ENCODE data around the gene ACOT7. TPM values are rescaled to one million over a fixed set of nuclear protein-coding genes. Genes with fewer than 3 reads are reported as not detected.

Gene ACOT7
- total and polyA plus RNA-seq, 2 donors (not counting 1 experiment from before 2014, with no cell fraction given): 4.2 to 4.6 TPM

GRCh38 chr1:6316240-6317097, 77.1 kb downstream of the ACOT7 start:
- Histone ChIP-seq H3K27me3 (replicated peaks in 1 of 4; ENCODE audit: control extremely low read depth in 1 of 4, control insufficient read depth in 3 of 4, insufficient read depth in 4 of 4, low read length in 3 of 4) (no peaks in the 10 kb centered on the region), H3K36me3 (replicated peaks in 1 of 2; ENCODE audit: control extremely low read depth in 1 of 2, control insufficient read depth in 1 of 2, extremely low read depth in 1 of 2, insufficient read depth in 2 of 2, low read length in 1 of 2) (no peaks in the 10 kb centered on the region), H3K4me3 (ENCODE audit: control extremely low read depth in 1 of 5, extremely low read depth in 1 of 5, insufficient read depth in 1 of 5, low read depth in 2 of 5, low read length in 4 of 5) (no peak overlapping the region), H3K4me2 (replicated peaks; ENCODE audit: low read depth, low read length, poor library complexity, severe bottlenecking) (no peak overlapping the region), H3K79me2 (ENCODE audit: control insufficient read depth, insufficient read depth, low read length) (no peaks in the 10 kb centered on the region), H3K9me3 (ENCODE audit: control extremely low read depth in 1 of 3, control insufficient read depth in 2 of 3, insufficient read depth in 1 of 3, low read length in 2 of 3) (no peaks in the 10 kb centered on the region), H3K27ac (ENCODE audit: low read length in 2 of 2) (no peak overlapping the region), H2AFZ (ENCODE audit: insufficient read depth, low read depth, low read length, poor library complexity, severe bottlenecking) (no peak overlapping the region), H4K20me1 (ENCODE audit: control insufficient read depth, insufficient read depth, low read length, poor library complexity, severe bottlenecking) (no peaks in the 10 kb centered on the region), H3K9ac (ENCODE audit: low read length) (no peak overlapping the region), H3K4me1 (ENCODE audit: control insufficient read depth in 2 of 2, insufficient read depth in 2 of 2, low read length in 2 of 2) (no peaks in the 10 kb centered on the region)
- intact Hi-C loops (cut with micrococcal nuclease): no loop called here
- ChIA-PET CTCF (no interaction called here), POLR2A (no interaction called here)
- Mint-ChIP-seq H3K27ac (no peak overlapping the region), H3K4me1 (no peaks in the 10 kb centered on the region), H3K4me3 (no peak overlapping the region), H3K27me3 (no peaks in the 10 kb centered on the region), H3K9me3 (ENCODE audit: insufficient read depth) (no peaks in the 10 kb centered on the region)
- WGBS (ENCODE audit: insufficient coverage): 98% methylated on average over 11 of the region's 14 CpGs
- no peak for TF ChIP-seq EZH2 (IDR thresholded peaks at IDR 0.05; ENCODE audit: borderline replicate concordance, insufficient read depth, low read depth, low read length, poor library complexity, severe bottlenecking)
- no peak for TF ChIP-seq CTCF (IDR thresholded peaks at IDR 0.05)
- ATAC-seq (ENCODE audit: low read depth) (no peak), DNase-seq (no peak)

GRCh38 chr1:6314503-6314902, 79.1 kb downstream of the ACOT7 start:
- Histone ChIP-seq H3K36me3 (replicated peaks in 1 of 2; ENCODE audit: control extremely low read depth in 1 of 2, control insufficient read depth in 1 of 2, extremely low read depth in 1 of 2, insufficient read depth in 2 of 2, low read length in 1 of 2) (no peaks in the 10 kb centered on the region), H3K4me3 (ENCODE audit: control extremely low read depth in 1 of 5, extremely low read depth in 1 of 5, insufficient read depth in 1 of 5, low read depth in 2 of 5, low read length in 4 of 5) (no peak overlapping the region), H3K4me2 (replicated peaks; ENCODE audit: low read depth, low read length, poor library complexity, severe bottlenecking) (no peak overlapping the region), H3K4me1 (ENCODE audit: control insufficient read depth in 2 of 2, insufficient read depth in 2 of 2, low read length in 2 of 2) (no peaks in the 10 kb centered on the region), H3K9me3 (ENCODE audit: control extremely low read depth in 1 of 3, control insufficient read depth in 2 of 3, insufficient read depth in 1 of 3, low read length in 2 of 3) (no peaks in the 10 kb centered on the region), H3K27me3 (replicated peaks in 1 of 4; ENCODE audit: control extremely low read depth in 1 of 4, control insufficient read depth in 3 of 4, insufficient read depth in 4 of 4, low read length in 3 of 4) (no peaks in the 10 kb centered on the region), H2AFZ (ENCODE audit: insufficient read depth, low read depth, low read length, poor library complexity, severe bottlenecking) (no peak overlapping the region), H3K9ac (ENCODE audit: low read length) (no peak overlapping the region), H4K20me1 (ENCODE audit: control insufficient read depth, insufficient read depth, low read length, poor library complexity, severe bottlenecking) (no peaks in the 10 kb centered on the region), H3K79me2 (ENCODE audit: control insufficient read depth, insufficient read depth, low read length) (no peaks in the 10 kb centered on the region), H3K27ac (ENCODE audit: low read length in 2 of 2) (no peak overlapping the region)
- Mint-ChIP-seq H3K27ac (no peak overlapping the region), H3K9me3 (ENCODE audit: insufficient read depth) (no peaks in the 10 kb centered on the region), H3K4me3 (no peak overlapping the region), H3K27me3 (no peaks in the 10 kb centered on the region), H3K4me1 (no peaks in the 10 kb centered on the region)
- intact Hi-C loops (cut with micrococcal nuclease): no loop called here
- ATAC-seq (ENCODE audit: low read depth) (no peak), DNase-seq (no peak)
- TF ChIP-seq EZH2 (IDR thresholded peaks at IDR 0.05; ENCODE audit: borderline replicate concordance, insufficient read depth, low read depth, low read length, poor library complexity, severe bottlenecking): no peak
- TF ChIP-seq CTCF (IDR thresholded peaks at IDR 0.05): no peak
- WGBS (ENCODE audit: insufficient coverage): 94% methylated on average over 11 of the region's 12 CpGs
- CTCF ChIA-PET: no interaction called here
- POLR2A ChIA-PET: no interaction called here
